HG02759 (cell line): Measurements from ENCODE around the gene ZNF423.

ENCODE experiments used
- ATAC-seq: cut with Tn5 transposase; IDR thresholded peaks from one replicate; pipeline ENCODE4 v1.9.1; 2021; ENCODE audit warnings: mild to moderate bottlenecking, moderate library complexity; ENCODE audit not compliant: unreplicated experiment

The ZNF423 gene

DNA sequence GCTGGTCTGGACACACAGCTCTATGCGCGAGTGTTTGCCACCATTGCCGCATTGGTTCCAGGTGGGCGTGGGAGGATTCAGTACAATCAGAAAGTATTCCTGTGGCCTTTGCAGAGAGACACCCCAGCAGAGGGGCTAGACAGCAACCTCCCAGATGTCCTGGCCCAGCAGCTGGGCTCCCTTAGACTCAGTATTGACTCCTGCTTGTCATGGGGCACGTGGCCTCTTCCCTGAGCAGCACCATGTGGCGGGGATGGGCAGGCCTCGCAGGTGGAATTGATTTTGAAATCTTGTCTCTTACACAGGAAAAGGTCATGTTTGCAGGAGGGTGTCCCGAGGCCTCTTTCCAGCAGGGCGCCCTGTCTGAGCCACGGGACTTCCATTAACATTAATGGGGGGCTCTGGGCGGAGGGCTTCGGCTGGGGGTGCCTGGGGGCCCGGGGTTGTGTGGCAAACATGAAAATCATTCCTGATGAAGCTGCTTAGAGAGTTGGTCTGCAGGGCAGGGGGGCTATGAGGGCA, 385.9 kb downstream of the ZNF423 start:
- ATAC-seq, result no peak

DNA sequence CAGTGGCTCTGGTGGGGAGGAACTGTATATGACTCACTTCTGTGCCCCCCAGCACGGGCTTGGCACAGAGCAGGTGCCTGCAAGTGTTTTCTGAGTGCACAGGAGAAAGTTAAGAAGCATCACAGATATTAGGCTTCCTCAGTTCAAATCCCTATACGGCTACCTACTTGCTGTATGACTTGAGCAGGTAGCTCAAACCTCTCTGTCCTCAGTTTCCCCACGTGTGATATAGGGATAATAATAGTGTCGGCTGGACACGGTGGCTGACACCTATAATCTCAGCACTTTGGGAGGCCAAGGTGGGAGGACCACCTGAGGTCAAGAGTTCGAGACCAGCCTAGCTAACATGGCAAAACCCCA, 386.6 kb downstream of the ZNF423 start:
- no peak for ATAC-seq

DNA sequence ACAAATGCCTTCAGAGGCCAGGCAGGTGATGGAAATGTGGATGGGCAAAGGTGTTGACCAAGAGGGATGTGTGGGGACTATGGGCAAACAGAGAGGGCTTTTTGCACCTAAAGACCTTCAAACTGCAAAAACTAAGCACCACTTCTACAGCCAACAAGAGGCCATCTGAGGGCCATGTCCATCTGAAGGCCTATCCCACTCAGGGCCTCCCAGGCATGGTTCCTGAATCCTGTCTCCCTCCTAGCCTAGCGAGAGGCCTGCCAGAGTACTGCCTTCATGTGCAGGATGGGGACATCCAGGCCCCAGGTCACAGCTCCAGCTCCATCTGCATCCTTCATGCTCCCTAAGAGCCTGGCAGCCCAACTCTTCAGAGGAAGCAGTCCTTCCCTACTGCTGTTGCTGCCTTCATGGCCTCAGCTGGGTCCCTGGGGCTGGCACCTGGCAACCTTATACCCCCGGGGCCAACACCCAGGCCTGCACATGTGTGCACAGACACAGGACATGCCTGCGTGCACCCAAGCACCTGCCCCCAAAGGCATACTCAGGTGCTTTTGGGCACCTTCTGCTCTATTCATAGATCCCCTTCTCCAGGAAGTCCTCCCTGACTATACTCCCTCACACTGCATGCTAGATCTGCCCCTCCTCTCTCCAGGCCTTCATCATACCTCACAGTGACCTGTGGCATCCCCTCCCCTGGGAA, 387.2 kb downstream of the ZNF423 start:
- ATAC-seq, result no peak

DNA sequence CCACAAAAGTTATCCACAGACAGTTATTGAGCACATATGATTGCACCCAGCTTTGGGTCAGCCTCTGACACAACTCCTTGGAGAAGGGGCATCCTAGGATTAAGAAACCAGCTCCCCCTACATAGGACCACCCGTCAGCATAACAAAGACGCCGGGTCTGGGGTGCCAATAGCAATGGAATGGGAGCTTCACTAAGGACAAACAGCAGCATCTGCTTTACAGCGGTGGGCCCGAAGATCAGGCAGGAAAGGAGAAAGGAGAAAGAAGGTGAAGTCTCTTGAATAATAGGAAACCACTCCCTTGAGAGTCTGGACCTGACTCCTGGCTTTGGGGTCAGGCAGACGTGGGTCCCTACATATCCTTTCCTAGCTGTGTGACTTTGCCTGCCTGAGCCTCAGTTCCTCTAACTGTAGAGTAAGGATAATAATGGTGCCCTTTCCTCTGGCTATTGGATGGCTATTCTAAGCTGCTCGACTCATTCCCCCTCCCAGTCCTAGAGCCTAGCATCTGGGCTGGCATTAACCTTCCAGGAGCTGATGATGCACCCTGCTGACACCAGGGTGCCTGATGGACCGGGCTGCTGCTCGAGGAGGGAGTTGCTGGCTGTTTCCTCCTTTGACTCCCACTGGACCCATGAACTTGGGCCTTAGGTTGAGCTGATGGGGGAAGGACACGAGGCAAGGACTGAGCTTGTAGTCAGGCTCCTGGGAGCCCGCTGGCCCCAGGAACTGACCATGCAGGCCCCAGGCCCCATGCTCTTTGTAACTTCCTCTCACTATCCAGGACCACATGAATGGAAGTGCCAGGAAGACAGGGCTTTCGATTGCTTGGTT, 388.2 kb downstream of the ZNF423 start:
- no peak for ATAC-seq

DNA sequence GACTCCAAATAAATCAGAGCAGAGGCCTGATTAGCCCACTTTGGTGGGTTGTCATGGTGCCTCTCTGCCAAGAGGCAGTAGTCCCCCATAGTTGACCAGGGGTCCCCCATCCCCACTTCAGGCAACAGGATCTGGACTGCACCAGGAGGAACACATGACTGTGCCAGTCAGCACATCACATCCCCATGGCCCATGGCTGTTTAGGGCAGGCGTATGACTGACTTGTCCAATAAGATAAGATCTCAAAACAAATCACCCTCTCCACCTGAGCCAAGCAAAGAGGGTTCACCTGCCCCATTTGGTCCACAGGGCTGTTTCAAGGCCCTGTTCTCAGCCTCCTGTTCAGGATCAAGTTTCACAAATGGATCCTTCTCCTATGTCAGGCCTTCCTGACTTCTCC, 389.0 kb downstream of the ZNF423 start:
- no peak for ATAC-seq

DNA sequence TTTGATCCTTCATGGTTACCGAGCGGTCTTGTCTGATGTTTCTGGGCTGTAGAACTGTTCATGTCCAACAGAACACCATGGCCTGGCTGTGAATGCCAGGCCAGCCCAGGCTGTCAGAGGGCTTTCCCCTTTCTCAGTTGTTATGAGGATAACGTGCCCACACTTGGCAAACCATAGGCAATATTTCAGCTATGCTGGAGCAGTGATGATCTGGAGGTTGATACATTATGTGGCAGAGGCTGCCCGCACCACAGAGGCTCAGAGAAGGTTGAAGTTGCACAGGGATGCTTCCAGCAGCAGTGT, 389.4 kb downstream of the ZNF423 start:
- ATAC-seq, result no peak

DNA sequence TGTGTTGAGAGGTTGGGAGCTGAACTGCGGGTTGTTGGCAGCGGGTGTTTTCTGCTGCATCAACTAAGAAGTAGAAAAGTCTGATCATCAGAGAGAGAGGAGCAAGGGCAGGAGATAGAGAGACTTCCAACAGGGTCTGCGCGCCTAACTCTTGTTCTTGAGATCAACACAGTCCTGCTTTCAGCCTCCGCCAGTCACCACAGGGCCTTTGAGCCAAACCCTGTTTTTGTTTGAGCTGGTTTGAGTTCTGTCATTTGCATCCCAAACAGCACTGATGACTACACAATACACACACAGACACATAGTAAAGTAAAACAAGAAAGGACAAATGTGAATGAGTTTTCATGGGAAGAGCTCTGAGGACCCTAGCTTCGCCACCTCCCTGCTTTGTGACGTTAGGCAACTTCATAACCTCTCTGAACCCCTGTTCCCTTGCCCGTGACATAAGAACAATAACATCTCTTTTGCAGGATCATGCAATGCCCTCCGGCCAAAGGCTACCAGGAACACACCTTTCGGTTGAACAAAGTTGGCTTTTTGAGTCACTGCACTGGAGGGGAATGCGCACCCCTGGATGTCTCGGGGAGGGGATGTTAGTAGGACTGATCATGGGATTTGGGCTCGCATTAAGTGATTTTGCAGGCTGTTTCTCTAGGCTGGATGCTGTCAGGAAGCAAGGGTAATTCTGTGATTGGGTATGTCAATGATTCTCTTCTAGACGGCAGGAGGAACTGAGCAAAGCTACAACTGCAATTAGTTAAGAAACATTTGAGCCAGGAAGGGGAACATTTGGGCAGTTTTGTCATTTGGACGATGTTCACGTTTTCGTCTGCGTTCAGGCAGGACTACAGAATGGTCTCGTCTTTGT, 390.0 kb downstream of the ZNF423 start:
- no peak for ATAC-seq

DNA sequence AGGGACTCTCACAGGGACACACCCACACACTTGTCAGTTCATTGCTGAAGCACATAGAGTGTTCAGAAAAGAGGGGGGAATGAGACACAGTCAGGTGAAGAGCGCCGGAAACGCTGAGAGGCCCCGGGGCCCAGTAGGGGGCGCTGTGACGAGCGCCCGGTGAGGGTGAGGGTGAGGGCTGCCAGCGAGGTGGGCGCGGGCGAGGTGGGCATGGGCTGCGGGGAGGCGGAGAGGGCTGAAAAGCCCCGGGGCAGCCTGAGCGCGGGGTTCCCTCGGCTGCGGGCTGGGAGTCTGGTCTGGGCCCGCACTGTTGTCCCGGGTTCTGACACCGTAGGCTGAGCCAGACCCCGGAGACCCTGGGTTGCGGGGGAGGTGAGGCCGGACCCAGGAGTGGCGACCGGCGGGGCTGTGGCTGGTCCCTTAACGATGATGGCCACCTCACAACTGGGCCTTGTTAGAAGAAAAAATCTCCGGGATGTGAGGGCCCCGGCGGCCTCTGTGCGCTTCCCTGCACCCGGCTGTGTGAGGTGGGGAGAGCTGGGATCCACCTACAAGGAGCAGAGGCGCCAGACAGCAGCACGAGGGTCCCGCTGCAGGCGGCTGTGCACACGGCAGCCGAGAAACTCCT, 390.9 kb downstream of the ZNF423 start:
- ATAC-seq, result no peak

DNA sequence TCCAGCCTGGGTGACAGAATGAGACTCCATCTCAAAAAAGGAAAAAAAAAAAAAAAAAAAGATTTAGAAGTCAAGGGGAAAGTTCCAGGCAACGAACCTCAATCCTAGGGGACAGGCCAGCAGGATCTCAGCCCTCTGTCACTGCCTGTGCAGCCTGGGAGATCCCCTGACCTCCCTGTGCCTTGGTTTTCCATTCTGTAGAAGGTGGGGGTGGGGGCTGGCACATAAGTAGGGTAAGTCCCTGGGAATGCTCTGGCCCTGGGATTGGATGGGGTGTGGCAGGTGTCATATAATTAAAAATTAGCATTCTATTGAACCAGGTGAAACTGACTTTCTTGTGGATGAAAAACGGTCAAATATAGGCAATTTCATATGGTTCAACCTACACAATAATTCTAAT, 391.8 kb downstream of the ZNF423 start:
- ATAC-seq, result no peak

DNA sequence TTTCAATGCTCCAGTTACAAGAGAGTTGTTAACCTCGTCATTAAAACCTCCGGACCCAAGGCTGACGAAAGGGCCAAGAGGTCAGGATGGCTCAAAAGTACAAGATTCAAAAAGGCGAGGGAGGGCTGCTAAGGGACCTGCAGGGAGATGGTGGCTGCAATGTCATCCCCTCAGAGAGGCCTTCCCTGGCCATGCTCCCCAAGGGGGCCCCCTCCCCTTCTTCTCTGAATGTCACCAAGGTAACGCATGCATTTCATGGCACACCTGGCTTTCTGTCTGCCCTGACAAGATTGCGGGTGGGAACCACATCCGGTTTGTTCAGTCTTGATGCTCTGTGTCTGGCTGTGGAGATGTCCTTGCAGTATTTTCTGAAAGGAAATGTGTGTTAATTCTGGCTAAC, 392.4 kb downstream of the ZNF423 start:
- peak; percentile 95 for ATAC-seq

DNA sequence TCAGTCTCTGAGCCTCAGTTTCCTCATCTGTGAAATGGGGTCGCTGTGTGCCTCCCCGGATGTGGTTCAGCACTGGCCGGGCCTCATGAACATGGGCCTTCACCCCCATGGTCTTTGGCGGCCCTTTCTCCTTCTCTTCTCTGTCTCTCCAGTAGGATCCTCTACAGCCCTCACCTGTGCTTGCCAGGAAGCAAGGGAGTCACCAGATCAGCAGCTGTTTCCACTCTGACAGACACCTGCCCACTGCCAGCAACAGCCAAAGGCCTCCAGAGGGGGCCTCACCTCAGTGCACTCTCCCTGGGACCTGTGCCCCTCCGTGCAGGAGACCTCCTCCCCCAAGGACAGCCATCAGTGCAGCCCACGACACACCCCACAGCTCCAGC, 392.9 kb downstream of the ZNF423 start:
- ATAC-seq, result peak; percentile 9

DNA sequence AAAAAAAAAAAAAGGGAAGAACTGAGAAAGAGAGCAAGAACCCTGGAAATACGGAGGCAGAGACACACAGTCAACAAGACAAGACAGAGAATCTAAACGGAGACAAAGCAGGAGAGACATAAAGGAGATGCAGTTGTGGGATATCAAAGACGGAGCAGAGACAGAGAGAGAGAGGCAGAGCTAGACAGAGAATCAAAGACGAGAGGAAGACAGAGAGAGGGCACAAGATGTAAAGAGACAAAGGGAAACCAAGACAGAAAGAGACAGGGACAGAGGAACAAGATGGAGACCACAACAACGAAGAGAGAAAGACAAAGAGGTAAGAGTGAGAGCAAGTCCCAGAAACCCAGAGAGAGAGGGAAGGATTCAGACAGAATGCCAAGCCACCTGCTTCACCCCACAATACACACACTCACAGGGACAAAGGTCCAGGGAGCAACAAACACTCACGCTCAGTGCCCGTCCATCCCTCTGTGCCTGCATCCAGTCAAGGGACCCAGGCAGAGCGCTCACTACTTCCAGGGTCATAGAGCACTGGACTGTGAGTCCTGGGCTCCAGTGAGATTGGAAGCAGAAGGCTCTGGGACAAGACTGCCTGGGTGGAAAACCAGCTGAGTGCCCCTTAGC, 393.4 kb downstream of the ZNF423 start:
- ATAC-seq, result no peak

DNA sequence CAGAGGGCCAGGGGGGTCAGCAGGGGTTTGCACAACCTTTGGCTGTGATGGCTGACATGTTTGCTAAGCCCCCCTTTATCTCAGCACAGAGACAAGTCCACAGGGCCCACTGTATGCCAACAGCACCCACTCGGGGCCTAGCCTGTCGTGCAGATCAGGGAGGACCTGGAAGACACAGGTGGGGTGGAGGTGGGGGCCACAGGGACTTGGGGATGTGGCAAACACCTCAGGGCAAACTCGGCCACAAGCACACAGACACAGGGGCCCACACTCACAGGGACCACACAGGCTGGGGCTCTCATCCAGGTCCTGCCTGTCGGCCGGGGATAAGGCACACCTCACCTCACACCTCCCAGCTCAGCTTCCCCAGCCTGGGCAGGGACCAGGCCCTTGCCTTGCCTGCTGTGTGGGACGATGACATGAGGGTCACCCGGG, 394.4 kb downstream of the ZNF423 start:
- ATAC-seq, result no peak

DNA sequence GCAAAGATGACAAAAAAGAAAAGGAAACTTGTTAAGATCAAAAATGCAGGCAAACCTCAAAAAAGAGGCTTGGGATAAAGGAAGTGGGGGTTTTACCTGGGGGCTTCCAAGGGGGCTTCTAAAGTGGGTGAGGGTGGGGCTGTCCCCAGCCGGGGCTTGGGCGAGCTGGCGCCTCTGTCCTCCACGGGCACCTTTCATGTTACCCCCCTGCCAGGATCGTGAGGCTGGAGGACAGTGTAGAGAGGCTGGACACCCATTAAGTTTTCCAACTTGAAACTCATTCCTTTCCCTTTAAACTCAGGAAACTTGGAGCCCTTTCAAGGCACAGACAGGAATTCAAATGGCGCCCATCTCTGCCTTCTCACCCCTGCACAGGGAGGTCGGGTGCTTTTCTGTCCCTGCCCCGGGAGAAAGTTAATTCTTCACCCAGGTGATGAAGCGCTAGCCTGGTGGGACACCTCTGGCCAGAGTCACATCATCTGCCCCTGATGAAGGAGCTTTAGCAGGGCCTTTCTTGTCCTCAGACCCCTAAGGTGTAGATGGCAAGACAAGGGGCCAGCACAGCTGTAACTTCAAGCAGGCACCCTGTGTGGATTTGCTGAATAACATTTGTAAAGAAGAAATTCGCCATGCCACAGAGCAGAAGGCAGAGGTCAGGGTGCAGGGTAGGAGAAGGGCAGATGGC, 395.0 kb downstream of the ZNF423 start:
- no peak for ATAC-seq

DNA sequence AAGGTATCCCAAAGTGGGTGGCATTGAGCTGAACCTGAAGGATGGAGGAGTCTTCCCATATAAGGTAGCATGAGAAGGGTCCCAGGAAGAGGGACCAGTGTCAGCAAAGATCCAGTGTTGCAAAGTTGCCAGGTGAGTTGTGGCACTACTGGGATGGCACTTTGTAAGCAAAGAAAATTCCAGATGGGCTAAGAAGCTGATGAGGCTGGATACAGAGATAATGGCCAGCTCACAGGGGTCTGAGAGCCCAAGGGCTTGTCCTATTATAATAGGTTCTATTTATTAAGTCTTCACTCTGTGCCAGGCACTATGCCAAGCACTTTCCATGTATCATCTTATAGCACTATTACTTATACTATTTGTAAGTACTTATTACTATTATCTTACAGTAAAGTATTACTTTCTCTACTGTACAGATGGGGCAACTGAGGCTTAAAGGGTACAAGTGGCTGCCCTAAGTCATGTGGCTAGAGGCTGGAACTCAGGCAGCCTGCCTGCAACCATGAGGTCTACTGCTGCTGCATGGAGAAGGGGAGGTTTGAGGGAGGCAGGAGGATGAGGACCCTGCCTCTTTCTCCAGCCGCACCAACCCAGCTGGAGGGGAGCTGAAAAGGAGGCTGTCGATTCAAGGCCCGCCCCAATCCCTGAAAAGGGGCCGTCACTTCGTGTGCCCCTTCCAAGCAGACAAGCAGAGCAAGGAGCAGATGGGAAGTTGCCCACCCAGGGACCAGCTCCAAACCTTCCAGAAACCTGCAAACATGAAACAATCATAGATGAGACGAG, 395.8 kb downstream of the ZNF423 start:
- no peak for ATAC-seq

DNA sequence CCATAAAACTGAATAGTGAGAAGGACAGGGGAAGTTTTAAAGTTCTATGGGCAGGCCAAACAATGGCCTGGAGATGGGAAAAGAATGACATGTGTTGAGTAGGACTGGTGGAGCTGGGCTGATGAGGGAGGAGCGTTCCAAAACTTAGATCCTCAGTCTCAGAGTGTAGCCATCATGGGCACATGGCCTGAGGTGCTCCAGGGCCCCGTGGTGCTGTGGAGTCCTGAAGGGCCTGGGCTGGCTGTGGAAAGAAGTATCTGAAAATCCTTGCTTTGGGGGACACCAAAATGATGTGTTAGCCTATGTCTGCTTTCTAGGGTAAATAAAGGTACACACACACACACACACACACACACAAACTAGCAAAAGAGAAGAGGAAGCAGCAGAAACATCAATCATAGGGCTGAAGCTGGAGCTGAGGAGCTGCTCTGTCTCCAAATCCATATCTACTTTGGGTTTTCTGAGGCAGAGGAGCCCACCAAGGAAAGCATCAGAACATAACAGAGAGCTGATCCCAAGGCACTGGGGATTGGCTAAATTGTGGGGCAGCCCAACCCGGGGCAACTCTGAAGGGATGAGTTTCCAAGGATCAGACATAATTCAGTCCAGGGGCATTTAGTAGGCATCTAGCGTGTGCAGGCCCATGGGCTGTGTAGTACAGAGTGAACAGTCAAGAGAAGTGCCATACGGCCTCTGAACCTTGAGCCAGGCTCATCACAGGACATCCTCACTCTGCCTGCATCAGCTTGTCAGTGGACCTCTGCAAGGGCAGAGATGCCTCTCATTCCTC, 397.1 kb downstream of the ZNF423 start:
- ATAC-seq, result no peak

DNA sequence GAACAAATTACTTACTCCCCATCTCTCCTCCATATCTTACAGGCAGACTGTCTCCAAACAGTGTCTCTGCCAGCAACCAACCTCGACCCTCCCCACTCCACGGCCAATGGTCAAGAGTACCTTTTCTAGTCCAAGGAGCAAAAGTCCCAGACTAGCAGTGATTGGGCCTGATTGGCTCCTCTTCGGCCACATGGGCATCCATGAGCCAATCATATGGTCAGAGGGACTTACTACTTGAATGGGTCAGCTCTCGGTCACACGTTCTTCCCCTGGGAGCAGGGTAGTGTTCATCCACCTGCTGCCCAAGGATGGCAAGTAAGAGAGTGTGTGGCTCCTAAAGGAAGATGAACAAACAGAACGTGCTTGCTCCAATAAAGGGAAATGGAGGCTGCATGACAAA, 397.7 kb downstream of the ZNF423 start:
- no peak for ATAC-seq

DNA sequence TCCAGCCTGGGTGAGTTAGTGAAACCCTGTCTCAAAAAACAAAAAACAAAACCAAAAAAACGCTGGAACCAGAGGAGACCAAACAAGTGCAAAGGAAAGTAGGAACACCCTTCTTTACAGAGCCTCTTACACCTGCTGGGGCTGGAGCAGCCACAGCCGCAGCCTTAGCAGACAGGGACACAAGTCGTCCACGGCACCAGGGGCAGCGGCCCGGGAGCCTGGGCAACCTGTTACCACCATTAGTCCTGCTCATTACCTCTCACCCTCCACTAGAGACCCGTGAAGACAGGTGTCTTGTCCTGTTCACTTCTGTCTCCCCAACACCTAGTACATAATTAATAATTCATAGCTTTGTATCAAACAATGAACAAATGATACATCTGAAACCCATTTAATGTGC, 398.7 kb downstream of the ZNF423 start:
- ATAC-seq, result no peak

DNA sequence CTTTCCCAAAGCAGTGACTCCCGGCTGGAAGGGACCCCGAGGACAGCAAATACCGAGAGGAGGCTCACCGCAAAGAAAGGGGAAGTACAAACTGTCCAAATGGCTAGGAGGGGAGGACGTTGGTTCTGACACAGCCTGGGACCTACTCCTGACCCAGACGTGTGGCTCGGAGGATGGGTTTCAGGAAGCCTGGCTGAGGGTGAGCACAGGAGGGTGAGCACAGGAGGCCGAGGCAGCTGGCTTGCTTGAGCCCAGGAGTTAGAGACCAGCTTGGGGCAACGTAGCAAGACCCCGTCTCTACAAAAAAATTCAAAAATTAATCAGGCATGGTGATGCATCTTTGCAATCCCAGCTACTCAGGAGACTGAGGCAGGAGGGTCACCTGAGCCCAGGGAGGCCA, 399.1 kb downstream of the ZNF423 start:
- ATAC-seq, result no peak
